ENCODE measurements around the gene MTG1.
"Not testable (repeated sequence)": the region's sequence is repeated elsewhere in the genome, so short reads cannot be mapped to it uniquely, and the experiment has no call there.

Gene MTG1

DNA sequence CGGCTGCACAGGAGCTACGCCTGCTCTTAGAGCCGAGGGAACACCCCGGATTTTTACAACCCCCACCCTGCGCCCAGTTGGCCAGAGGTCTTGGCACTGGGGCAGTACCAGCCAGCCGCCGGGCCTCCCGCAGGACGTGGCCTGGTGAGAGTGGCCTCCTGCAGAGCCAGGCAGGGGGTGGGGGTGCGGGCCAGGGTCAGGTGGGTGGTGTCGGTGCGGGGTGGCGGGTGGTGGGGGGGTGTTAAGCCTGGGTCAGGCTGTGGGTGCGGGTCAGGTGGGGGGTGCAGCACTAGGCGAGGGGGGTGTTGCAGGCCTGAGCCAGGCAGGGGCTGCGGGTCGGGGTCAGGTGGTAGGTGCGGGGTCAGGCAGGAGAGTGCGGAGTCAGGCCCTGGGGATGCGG, 21.4 kb upstream of the MTG1 start:
- Histone ChIP-seq H3K4me1 (peaks cover 22 to 36% (median 28%) of the 10 kb centered on the region in 10 experiments), H3K27me3 (no peaks in the 10 kb centered on the region; a peak in 1 of 22 replicates), H3K9me3 (replicated peaks in 1 of 11) (no peaks in the 10 kb centered on the region), H3K9ac (peak overlapping the region; percentile 18 to 71 (median 62); a peak in 19 of 22 replicates), H3K27ac (no peak overlapping the region), H3K36me3 (peaks cover 30 to 42% (median 35%) of the 10 kb centered on the region in 11 experiments), H3K4me3 (peak overlapping the region; percentile 25 to 83 (median 46); a peak in 17 of 20 replicates), H4K20me1 (peaks cover 0 to 29% (median 6%) of the 10 kb centered on the region in 11 experiments; a peak in 10 of 22 replicates), H3K4me2 (peak overlapping the region; percentile 80 to 93 (median 87))
- no peak for TF ChIP-seq Cebpa-rat (IDR thresholded peaks at IDR 0.05)

DNA sequence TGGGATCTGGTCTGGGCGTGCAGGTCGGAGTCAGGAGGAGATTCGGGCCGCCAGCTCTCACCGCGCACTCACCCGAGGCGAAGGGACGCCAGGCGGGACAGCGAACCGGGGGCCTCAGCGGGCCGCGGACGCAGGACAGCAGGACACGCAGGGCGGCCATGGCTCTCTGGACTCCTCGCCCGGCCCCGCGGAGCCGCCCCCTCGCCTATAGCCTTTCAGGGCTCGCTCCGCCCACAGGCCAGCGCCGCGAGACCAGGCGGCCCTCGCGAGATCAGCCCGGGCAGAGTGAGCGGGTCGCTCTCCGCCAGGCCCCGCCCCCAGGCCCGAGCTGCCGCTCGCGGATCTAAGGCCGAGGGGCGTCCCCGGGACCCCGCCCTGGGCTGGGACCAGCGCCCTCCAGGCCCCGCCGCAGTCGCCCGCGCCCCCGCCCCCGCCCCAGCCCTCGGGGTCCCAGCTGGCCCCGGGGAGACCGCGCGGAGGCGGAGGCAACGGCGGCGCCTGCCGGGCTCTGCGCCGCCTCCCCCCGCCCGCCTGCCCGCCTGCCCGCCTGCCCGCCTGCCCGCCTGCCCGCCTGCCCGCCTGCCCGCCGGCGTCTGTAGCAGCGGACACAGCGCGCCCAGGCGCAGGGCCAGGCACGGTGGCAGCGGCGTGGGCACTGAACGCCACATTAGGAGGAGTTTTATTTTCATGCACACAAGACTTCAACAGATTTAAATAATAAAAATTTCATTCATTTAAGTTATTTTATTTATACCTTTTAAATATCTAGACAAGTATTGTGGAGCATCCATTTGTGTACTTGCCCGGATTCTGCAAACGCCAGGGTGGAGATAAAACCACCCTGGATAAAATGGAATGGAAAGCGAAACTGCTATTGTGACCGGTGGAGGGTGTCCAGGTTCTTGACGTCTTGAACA, 20.5 kb upstream of the MTG1 start, which contains the start of gene ECHS1:
TSS of gene ECHS1 (minus strand) at position 181 of the 917 bp plus-strand sequence. CDS start at position 160, 21 bp downstream.
- H3K4me3 ChIP-seq = peak within 1 kb of the TSS; percentile 61 to 83 (median 70)
- H3K4me1 ChIP-seq = peaks cover 29 to 44% (median 36%) of the 10 kb centered on the region in 10 experiments
- TF ChIP-seq Cebpa-rat (IDR thresholded peaks at IDR 0.05) = no peak
- peak within 1 kb of the TSS; percentile 81 to 94 (median 87) for H3K4me2 ChIP-seq
- no peaks in the 10 kb centered on the region for H3K9me3 ChIP-seq (replicated peaks in 1 of 11)
- peaks cover 0 to 25% (median 6%) of the 10 kb centered on the region in 11 experiments; a peak in 10 of 22 replicates for H4K20me1 ChIP-seq
- H3K36me3 ChIP-seq = peaks cover 24 to 35% (median 29%) of the 10 kb centered on the region in 11 experiments
- peak within 1 kb of the TSS; percentile 81 to 96 (median 89) for H3K27ac ChIP-seq
- no peaks in the 10 kb centered on the region; a peak in 1 of 22 replicates for H3K27me3 ChIP-seq
- peak within 1 kb of the TSS; percentile 83 to 91 (median 87) for H3K9ac ChIP-seq

DNA sequence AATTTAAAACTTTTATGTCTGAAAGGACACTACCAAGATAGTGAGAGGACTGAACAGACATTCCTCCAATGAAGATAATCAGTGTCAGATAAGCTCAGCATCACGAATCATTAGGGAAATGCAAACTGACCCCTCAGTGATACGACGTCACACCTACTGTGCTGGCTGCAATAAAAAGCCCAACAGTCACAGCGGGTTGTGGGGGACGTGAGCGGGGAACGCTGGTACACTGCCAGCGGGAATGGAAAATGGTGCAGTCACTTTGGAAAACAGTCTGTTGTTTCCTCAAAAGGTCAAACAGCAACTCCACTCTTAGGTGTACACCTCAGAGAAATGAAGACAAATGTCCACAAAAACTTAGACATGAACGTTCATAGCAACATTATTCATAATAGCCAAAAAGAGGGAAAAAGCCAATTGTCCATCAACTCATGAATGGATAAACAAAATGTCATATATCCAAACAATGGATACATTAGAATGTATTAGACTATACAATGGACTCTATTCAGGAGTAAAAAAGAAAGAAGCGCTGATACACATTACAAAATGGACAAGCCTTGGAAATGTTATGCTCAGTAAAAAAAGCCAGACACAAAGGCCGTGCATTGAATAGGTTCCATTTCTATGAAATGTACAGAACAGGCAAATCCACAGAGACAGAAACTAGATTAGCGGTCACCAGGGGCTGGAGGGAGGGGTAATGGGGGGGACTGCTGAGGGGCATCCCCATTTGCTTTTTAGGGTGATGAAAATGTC, 18.4 kb upstream of the MTG1 start:
- H3K9ac ChIP-seq = no peak overlapping the region
- no peak overlapping the region for H3K4me3 ChIP-seq
- H3K36me3 ChIP-seq = peaks cover 3 to 14% (median 8%) of the 10 kb centered on the region in 11 experiments; a peak in 21 of 22 replicates
- H3K4me1 ChIP-seq = peaks cover 38 to 58% (median 50%) of the 10 kb centered on the region in 10 experiments
- no peak overlapping the region for H3K4me2 ChIP-seq
- peaks cover 0 to 7% (median 0%) of the 10 kb centered on the region in 11 experiments; a peak in 1 of 22 replicates for H3K27me3 ChIP-seq
- H3K27ac ChIP-seq = no peak overlapping the region
- peaks cover 0 to 20% (median 4%) of the 10 kb centered on the region in 11 experiments; a peak in 10 of 22 replicates for H4K20me1 ChIP-seq
- TF ChIP-seq Cebpa-rat (IDR thresholded peaks at IDR 0.05) = no peak
- H3K9me3 ChIP-seq (replicated peaks in 1 of 11) = no peaks in the 10 kb centered on the region

DNA sequence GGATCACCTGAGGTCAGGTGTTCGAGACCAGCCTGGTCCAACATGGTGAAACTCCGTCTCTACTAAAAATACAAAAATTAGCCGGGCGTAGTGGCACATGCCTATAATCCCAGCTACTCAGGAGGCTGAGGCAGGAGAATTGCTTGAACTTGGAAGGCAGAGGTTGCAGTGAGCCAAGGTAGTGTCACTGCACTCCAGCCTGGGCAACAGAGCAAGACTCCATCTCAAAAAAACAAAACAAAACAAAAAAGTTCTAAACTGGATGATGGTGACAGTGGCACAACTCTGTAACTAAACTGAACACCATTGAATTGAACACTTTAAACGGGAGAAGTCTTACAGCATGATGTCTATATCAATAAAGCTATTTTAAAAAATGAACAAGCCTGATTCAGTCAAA, 17.8 kb upstream of the MTG1 start:
- peaks cover 0 to 19% (median 4%) of the 10 kb centered on the region in 11 experiments; a peak in 9 of 22 replicates for H4K20me1 ChIP-seq
- H3K27me3 ChIP-seq; H3K27ac ChIP-seq; H3K9me3 ChIP-seq (replicated peaks in 1 of 11); H3K4me3 ChIP-seq; H3K4me2 ChIP-seq; H3K36me3 ChIP-seq; H3K9ac ChIP-seq: not testable (repeated sequence)
- peaks cover 45 to 64% (median 57%) of the 10 kb centered on the region in 10 experiments for H3K4me1 ChIP-seq

DNA sequence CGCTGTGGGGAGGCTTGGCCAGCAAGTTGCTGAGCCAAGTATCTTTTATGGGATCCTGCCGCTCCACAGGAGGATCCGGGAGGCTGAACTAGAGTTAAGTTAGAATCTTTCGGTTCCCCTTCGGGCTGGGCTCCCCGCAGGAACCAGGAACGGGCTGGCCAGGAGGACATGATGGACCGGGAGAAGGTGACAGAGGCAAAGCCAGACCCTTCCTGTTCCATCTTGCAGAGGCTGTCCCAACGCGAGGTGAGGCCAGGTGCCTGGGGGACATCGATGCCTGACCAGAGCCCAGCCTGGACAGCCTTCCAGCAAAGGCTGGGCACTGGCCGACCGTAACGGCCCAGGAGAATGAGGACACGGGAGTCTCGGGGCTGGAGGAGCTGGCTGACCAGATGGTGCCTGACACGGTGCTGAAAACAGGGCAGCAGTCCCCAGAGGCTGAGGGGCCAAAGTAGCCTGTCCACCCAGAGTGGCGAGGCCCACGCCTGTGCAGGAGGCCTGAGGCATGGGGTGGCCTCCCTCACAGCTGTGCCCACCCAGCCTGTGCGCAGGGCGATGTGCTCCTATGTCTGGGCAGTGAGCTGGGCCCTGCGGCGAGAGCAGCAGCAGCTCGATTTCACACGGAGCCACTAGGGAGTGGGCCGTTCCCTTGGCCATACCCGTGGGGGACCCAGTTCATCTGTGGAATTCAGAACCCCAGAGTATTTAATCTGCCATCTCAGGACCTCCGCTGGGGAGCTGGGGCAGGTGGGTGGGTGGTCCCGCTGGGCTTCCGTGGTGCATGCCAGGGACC, 16.7 kb upstream of the MTG1 start:
- Histone ChIP-seq H4K20me1 (peaks cover 0 to 9% (median 2%) of the 10 kb centered on the region in 11 experiments; a peak in 6 of 22 replicates), H3K9me3 (replicated peaks in 1 of 11) (no peaks in the 10 kb centered on the region), H3K27ac (no peak overlapping the region), H3K27me3 (peaks cover 0 to 7% (median 0%) of the 10 kb centered on the region in 11 experiments; a peak in 1 of 22 replicates), H3K4me3 (peak overlapping the region in 7 of 10 experiments; percentile 69 to 85 (median 73); a peak in 13 of 20 replicates), H3K36me3 (0 out of 22 replicates have a peak, but pooled peaks cover 0 to 2% (median 0%) of the 10 kb centered on the region in 11 experiments), H3K4me1 (peaks cover 41 to 64% (median 57%) of the 10 kb centered on the region in 10 experiments), H3K4me2 (peak overlapping the region; percentile 93 to 100 (median 96)), H3K9ac (peak overlapping the region in 9 of 11 experiments; percentile 64 to 83 (median 76); a peak in 13 of 22 replicates)
- TF ChIP-seq Cebpa-rat (IDR thresholded peaks at IDR 0.05) = no peak

DNA sequence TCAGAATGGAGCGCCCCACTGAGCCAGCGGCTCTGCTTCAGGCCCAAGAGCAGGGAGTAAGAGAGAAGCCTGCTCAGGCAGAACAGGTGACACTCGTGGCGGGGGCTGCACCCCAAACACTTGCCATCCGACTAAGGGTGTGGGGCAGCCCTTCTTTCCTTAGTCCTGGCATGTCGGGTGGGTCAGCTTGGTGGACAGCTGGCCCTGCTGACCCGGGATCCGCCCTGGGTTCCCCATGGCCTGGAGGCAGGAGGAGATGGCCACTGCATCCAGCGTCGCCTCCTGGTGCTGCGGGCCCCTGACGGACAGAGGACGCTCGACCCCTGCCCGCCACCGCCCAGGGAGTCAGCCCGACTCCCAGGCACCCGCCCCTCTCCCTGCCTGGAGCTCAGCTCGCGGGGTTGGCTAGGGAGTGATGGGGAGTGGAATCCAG, 16.1 kb upstream of the MTG1 start:
- Histone ChIP-seq H3K4me3 (peak overlapping the region; percentile 67 to 88 (median 72)), H3K27ac (peak overlapping the region in 7 of 11 experiments; percentile 3 to 63 (median 46); a peak in 12 of 22 replicates), H3K4me2 (peak overlapping the region; percentile 93 to 100 (median 96)), H3K9ac (peak overlapping the region; percentile 64 to 83 (median 76)), H3K27me3 (peaks cover 0 to 7% (median 0%) of the 10 kb centered on the region in 11 experiments; a peak in 1 of 22 replicates), H3K4me1 (peaks cover 38 to 64% (median 54%) of the 10 kb centered on the region in 10 experiments), H4K20me1 (peaks cover 0 to 9% (median 0%) of the 10 kb centered on the region in 11 experiments; a peak in 3 of 22 replicates), H3K9me3 (replicated peaks in 1 of 11) (no peaks in the 10 kb centered on the region), H3K36me3 (0 out of 22 replicates have a peak, but pooled peaks cover 0 to 4% (median 0%) of the 10 kb centered on the region in 11 experiments)
- no peak for TF ChIP-seq Cebpa-rat (IDR thresholded peaks at IDR 0.05)

DNA sequence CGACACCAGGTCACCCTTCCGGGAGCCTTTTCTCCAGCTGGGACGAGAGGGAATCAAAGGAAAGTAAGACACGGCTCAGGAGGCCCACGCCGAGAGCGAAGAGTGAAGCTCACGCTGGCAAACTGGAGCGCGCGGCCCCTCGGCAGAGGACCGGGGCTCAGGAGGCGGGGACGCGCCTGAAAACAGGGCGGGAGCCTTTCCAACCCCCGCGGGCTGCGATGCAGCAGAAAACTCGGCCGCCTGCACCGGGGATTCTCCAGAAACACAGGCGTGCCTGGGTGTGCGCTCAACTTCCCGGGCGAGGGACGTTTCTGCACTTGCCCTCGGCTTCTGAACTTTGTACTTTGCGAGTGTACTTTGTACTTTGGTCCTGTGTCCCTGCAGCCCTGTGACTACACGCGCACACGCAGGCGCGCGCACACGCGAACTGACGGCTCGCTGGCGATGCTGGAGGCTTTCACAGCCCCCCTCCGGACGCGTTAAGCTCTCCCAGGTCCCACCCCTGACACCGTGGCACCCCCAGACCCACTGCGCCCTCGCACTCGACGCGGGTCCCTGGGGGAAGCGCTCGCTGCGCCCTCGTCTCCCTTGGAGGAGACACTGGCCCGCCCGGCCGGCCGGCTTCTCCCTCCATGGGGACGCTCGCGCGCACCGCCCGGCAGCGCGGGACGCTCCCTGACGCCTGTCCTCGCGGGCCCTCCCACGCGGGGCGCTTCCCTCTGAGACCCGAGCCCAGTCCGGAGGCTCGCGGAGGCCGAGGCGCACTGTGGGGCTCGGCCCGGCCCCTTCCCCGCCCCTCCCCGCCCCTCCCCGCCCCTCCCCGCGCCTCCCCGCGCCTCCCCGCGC, 15.5 kb upstream of the MTG1 start:
- Histone ChIP-seq H3K27me3 (peaks cover 0 to 7% (median 0%) of the 10 kb centered on the region in 11 experiments; a peak in 1 of 22 replicates), H3K9me3 (replicated peaks in 1 of 11) (no peaks in the 10 kb centered on the region), H3K4me2 (peak overlapping the region; percentile 93 to 100 (median 96)), H3K9ac (peak overlapping the region; percentile 64 to 83 (median 76)), H3K4me1 (peaks cover 38 to 71% (median 55%) of the 10 kb centered on the region in 10 experiments), H3K27ac (peak overlapping the region in 8 of 11 experiments; percentile 42 to 63 (median 56); a peak in 17 of 22 replicates), H3K36me3 (0 out of 22 replicates have a peak, but pooled peaks cover 0 to 6% (median 0%) of the 10 kb centered on the region in 11 experiments), H4K20me1 (peaks cover 0 to 9% (median 0%) of the 10 kb centered on the region in 11 experiments; a peak in 3 of 22 replicates), H3K4me3 (peak overlapping the region; percentile 67 to 88 (median 72))
- no peak for TF ChIP-seq Cebpa-rat (IDR thresholded peaks at IDR 0.05)

Measured in BLaER1 treated with 17β-estradiol and CSF1 and Interleukin-3, amounts not matched to agents 10 nM and 100 nM (cell line).